Epithelial cell of prostate (primary cell): ENCODE data around the gene ATP6V0A1.

Experiments used
- DNase-seq: peaks from one replicate; pipeline ENCODE4 v3.0.0-alpha.2; 2011; ENCODE audit warnings: low read depth, low spot score
- H3K27ac ChIP-seq: fragments of 450-650 bp; 2 replicates; pipeline ENCODE4 v1.5.1; 2017; ENCODE audit warnings: mild to moderate bottlenecking

Gene ATP6V0A1

DNA sequence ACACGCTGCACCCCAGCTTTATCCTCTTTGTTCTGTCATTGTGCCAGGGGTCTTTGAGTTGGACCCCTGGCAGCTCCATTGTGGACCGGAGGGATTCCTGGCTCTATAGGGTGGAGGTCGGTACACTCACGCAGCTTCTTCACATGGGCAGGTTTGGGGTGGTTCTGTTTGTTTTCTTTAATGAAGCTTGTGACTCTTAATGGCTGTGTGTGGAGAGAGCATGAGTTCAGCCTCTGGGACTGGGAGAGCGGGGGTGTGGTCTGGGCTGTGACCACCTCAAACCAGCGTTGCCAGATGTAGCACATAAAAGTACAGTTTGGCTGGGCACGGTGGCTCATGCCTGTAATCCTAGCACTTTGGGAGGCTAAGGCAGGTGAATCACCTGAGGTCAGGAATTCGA lies 56.2 kb downstream of the ATP6V0A1 start:
- H3K27ac ChIP-seq: no peak overlapping the region
- DNase-seq: no peak

GRCh38 chr17:42517516-42517915 lies 58.8 kb downstream of the ATP6V0A1 start:
- peak; percentile 53 for DNase-seq
- H3K27ac ChIP-seq: peak overlapping the region; percentile 93

DNA sequence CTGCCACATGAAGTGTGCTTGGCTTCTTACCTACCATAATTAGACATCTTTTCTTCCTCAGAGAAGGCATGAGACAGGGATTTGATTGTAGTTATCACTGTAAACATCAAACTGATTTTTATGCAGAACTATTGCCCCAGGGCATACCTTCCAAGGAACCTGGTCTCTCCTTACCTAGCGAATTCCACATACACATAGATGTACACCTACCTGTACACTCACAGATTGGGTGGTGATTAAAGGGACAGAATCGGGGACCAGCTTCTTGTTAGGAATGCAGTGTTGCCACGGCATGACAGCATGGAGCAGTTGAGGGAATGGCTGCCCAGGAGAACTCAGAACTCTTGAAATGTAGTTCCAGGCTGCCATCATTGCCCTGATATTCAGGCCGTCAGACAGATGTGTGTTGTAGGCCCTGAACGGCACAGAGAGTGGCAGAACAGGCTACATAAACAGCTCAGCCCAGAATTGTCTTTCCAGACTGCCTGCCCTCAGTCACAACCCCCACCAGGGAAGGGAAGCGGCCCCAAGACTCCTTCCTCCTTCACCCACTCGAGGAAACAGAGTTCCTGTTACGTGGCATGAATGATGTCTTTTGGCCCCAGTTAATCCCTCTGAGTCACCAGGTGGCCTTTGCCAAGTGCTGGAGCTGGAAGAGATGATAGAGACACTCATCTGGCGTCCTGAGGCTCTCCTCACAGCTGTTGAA lies 59.5 kb downstream of the ATP6V0A1 start:
- peak; percentile 71 for DNase-seq
- peak overlapping the region; percentile 93 for H3K27ac ChIP-seq

- no peak for DNase-seq
- peak overlapping the region; percentile 93 for H3K27ac ChIP-seq
Observed at GRCh38 chr17:42518755-42519545, 60.3 kb downstream of the ATP6V0A1 start.

DNA sequence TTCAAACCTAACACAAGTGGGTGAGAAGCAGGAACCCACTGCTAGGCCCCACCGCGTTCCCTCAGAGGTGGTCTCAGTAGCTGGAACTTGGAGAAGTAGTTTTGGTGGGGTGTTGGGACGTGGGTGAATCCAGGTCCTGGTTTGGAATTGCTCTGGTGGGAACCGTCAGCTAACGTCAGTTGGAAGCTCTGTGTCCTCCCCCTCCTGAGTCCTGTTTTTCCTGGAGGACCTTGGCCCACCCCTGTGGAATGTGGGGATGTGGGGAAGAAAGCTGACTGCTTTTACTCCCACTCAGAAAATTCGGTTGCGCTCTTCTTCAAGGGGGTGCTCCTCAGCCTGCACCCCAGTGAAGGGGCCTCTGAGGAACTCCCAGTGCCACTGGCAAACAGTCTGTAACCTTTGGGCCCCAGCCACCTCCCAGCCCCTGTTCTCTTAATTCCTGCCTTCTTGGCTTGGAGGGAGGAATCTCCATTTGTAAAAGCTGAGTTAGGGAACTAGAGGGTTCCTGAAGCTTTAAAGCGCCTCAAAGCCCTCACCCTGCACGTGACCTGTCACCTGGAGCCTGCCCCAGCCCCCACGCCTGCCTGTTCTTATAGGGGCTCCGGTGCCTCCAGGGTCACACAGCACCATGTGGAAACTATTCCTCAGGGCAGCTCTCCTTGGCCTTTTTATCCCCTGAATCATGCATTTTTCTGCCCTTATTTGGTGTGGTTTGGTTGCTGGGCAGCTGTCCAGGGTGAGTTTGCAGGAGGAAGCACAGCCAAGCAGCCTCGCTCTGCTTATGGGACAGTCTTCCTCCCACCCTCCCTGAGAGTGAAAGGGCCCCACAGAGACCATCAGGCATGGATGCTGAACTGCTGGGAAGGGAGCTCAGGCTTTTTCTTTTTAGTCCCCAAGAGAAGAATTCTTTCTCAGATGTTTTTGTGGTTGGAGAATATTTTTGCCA lies 61.1 kb downstream of the ATP6V0A1 start:
- no peak for DNase-seq
- H3K27ac ChIP-seq: peak overlapping the region; percentile 93

DNA sequence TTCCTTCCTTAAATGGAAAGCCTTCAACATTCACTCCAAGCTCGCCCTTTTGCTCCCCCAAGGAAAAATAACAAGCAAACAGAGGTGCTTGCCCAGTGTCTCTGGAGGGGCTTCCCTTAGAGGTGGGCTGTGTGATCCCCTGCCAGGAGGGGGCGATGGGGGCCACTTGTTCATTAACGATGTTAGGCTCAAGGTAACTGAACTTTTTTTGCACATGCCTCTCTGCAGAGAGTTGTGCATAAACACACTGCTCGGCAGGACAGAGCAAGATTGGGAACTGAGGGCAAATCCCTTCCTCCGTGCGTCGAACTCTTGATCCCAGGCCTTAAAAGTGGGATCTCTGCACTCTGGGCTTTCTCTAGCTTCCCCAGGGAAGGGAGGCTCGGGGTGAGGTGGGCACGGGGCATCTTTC lies 61.9 kb downstream of the ATP6V0A1 start:
- H3K27ac ChIP-seq: peak overlapping the region; percentile 93
- no peak for DNase-seq

- no peak for DNase-seq
- peak overlapping the region; percentile 93 for H3K27ac ChIP-seq
Observed at GRCh38 chr17:42521036-42521435, 62.4 kb downstream of the ATP6V0A1 start.

- no peak overlapping the region for H3K27ac ChIP-seq
- DNase-seq: no peak
Observed at GRCh38 chr17:42521666-42522262, 63.1 kb downstream of the ATP6V0A1 start.

GRCh38 chr17:42522263-42522790 lies 63.6 kb downstream of the ATP6V0A1 start:
- DNase-seq: no peak
- no peak overlapping the region for H3K27ac ChIP-seq

DNA sequence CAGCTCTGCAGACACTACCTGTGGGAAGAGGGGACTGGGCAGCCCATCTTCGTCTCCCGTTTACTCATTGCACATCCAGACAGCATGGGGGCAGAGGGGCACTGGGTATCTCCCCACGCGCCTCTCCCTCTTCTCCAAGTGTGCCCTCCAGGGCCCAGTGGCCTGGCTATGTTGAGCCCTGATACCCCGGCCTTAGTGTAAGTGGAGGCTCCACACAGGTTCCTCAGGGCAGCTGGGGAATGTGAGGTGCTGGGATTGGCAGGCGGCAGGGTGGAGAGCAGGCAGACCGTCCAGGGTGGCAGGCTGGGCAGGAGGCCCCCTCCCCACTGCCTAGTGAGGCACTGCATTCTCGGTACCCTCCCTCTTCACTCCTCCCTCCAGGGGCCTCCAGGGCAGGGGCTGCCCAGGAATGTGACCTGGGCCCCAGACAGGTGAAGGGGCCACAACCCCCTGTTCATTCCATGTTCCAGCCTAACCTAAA lies 64.2 kb downstream of the ATP6V0A1 start:
- no peak overlapping the region for H3K27ac ChIP-seq
- no peak for DNase-seq

- H3K27ac ChIP-seq: peak overlapping the region; percentile 66
- peak; percentile 69 for DNase-seq
Observed at GRCh38 chr17:42525221-42525620, 66.5 kb downstream of the ATP6V0A1 start.

DNA sequence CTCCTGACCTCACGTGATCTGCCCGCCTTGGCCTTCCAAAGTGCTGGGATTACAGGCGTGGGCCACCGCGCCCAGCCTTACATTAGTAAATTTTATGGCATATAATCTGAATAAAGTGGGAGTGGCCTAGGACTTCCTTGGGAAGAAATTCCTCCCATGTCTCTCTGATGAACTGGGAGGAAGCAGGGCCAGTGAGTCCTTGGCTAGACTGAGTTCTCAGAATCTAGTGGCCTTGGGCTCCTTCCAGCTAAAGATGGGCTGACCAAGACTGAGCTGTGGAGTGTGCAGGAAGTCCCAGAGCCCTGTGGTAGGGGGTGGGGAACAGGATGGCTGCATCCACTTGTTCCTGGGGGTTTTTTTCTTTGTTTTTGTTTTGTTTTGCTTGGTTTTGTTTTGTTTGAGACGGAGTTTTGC lies 67.4 kb downstream of the ATP6V0A1 start:
- H3K27ac ChIP-seq: peak overlapping the region; percentile 66

DNA sequence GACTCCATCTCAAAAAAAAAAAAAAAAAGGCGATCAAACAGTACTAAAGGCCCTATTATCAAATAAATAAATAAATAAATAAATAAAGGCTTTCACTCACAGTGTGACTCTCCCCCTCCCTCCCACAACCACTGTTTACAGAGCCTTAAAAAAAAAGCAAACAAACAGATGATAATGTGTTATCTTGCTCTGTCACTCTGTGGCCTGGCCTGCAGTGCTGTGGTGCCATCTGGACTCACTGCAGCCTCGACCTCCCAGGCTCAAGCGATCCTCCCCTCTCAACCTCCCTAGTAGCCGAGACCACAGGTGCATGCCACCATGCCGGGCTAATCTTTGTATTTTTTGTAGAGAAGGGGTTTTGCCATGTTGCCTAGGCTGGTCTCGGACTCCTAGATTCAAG lies 69.3 kb downstream of the ATP6V0A1 start:
- DNase-seq: no peak
- no peak overlapping the region for H3K27ac ChIP-seq

More for the DNA sequence above, 67.4 kb downstream of the ATP6V0A1 start:
- no peak for DNase-seq

DNA sequence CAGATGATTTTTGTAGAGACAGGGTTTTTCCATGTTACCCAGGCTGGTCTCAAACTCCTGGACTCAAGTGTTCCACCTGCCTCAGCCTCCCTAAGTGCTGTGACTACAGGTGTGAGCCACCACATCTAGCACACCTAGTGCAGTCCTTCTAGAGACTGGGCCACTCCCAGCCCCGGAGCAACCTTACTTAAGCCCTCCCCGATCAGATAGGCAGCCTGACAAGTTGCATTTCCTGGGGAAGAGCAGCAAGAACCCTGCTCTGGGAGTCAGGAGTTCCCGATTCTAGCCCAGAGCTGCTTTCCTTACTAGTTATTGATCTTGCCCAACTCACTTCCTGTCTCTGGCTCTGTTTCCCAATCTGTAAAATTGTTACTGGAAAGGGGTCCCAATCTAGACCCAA lies 70.4 kb downstream of the ATP6V0A1 start:
- DNase-seq: no peak
- H3K27ac ChIP-seq: peak overlapping the region; percentile 94

DNA sequence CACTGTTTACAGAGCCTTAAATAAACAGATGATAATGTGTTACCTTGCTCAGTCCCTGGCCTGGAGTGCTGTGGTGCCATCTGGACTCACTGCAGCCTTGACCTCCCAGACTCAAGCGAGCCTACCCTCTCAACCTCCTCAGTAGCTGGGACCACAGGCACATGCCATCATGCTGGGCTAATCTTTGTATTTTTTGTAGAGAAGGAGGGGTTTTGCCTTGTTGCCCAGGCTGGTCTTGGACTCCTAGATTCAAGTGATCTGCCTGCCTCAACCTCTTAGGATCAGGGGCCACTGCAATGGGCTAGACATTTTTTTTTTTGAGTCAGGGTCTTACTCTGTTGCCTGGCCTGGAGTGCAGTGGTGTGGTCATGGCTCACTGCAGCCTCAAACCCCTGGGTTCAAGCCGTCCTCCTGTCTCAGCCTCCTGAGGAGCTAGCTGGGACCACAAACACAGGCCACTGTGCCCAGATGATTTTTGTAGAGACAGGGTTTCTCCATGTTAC lies 72.3 kb downstream of the ATP6V0A1 start:
- DNase-seq: no peak
- H3K27ac ChIP-seq: peak overlapping the region; percentile 94

DNA sequence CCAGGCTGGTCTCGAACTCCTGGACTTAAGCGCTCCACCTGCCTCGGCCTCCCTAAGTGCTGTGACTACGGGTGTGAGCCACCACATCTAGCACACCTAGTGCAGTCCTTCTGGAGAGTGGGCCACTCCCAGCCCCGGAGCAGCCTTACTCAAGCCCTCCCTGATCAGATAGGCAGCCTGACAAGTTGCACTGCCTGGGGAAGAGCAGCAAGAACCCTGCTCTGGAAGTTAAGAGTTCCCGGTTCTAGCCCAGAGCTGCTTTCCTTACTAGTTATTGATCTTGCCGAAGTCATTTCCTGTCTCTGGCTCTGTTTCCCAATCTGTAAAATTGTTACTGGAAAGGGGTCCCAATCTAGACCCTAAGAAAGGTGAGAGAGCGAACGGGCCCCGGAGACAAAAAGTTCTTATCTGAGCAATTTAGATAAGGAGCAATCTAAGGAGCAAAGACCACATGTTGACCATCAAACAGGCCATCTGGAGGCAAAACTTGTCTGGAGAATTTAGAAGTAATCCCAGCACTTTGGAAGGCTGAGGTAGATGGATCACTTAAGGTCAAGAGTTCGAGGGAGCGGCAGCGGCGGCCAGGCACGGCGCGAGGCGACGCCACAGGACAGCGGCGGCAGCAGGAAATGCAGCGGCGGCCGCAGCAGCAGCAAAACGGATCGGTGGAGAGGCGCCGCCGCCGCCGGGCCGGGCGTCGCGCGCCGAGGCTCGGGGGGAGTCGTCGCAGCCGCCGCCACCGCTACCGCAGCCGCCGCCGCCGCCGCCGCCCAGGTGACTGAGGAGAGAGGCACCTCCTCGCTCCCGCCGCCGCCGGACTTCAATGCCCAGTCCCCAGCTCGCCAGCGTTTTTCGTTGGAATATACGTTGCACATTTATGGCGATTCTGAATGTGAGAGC lies 73.0 kb downstream of the ATP6V0A1 start:
- no peak for DNase-seq
- peak overlapping the region; percentile 94 for H3K27ac ChIP-seq

DNA sequence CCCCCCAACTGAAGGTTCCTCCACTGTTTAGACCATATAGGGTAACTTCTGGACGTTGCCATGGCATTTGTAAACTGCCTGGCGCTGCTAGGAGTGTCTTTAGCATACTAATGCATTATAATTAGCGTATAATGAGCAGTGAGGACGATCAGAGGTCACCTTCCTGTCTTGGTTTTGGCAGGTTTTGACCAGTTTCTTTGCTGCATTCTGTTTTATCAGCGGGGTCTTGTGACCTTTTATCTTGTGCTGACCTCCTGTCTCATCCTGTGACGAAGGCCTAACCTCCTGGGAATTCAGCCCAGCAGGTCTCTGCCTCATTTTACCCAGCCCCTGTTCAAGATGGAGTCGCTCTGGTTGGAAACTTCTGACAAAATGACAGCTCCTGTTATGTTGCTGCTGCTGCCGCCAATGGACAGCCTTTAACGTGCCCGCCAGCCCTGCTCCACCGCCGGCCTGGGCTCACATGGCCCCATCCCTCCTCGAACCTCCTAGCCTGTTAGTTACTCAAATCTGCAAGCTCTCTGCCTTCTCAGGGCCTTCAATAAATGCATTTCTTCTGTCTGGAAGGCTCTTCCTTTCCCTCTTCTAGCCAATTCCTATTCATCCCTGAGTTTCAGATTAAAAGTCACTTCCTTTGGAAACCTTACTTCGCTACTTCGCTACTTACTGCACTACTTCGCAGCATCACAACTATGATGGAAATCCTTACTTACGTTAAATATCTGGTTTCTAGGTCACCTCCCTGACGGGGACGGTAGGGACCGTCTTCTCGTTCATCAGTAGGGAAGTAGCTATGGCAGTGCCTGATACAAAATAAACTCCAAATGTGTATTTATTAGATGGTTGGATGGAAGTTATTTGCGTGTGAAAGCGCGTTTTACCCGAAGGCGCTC lies 76.7 kb downstream of the ATP6V0A1 start:
- H3K27ac ChIP-seq: peak overlapping the region; percentile 57
- no peak for DNase-seq

- no peak for DNase-seq
- peak within 1 kb of the TSS; percentile 57 for H3K27ac ChIP-seq
Observed at GRCh38 chr17:42536048-42536371, 77.3 kb downstream of the ATP6V0A1 start, which contains the start of gene NAGLU. NAGLU (plus strand) TSS chr17:42536241; CDS start chr17:42536273, 32 bp downstream.
